GM20000 (cell line): ENCODE results near the gene PNP.
"Not testable (repeated sequence)": the region's sequence is repeated elsewhere in the genome, so short reads cannot be mapped to it uniquely, and the experiment has no call there.

Source experiments
- DNase-seq: peaks from one replicate; pipeline ENCODE4 v3.0.0; 2012; ENCODE audit warnings: low spot score
- CTCF ChIP-seq: IDR thresholded peaks from 2 replicates; pipeline ENCODE4 v1.5.1; 2012; ENCODE audit warnings: mild to moderate bottlenecking, control low read depth; ENCODE audit errors: extremely low read depth, missing control alignments

PNP gene

GRCh38 chr14:20498622-20499021 lies 29.4 kb downstream of the PNP start:
- no peak for TF ChIP-seq CTCF
- no peak for DNase-seq

GRCh38 chr14:20499108-20499507 lies 29.9 kb downstream of the PNP start:
- DNase-seq, result no peak
- no peak for TF ChIP-seq CTCF

GRCh38 chr14:20499881-20500280 lies 30.7 kb downstream of the PNP start:
- no peak for TF ChIP-seq CTCF
- no peak for DNase-seq

- no peak for DNase-seq
- TF ChIP-seq CTCF, result no peak
Measured at GRCh38 chr14:20501346-20501745, 32.1 kb downstream of the PNP start.

GRCh38 chr14:20503898-20504297 lies 34.7 kb downstream of the PNP start:
- TF ChIP-seq CTCF, result no peak
- DNase-seq, result no peak

- DNase-seq, result not testable (repeated sequence)
Measured at GRCh38 chr14:20506276-20506675, 37.1 kb downstream of the PNP start.

GRCh38 chr14:20506752-20507151 lies 37.5 kb downstream of the PNP start:
- not testable (repeated sequence) for DNase-seq

GRCh38 chr14:20507537-20507936 lies 38.3 kb downstream of the PNP start:
- DNase-seq, result not testable (repeated sequence)

- DNase-seq, result no peak
- no peak for TF ChIP-seq CTCF
Measured at GRCh38 chr14:20508367-20508766, 39.2 kb downstream of the PNP start.
